Left lobe of liver (tissue), 2 donors: ENCODE measurements around the gene TMIE. TPM values are rescaled to one million over a fixed set of nuclear protein-coding genes. Genes with fewer than 3 reads are reported as not detected.

Source experiments
- ATAC-seq: fragments of 200-7000 bp; cut with Tn5 transposase; one replicate; pipeline ENCODE4 v1.9.1; 2020; ENCODE audit warnings: mild to moderate bottlenecking, moderate library complexity
- DNase-seq: peaks from one replicate; pipeline ENCODE4 v3.0.0-alpha.2; 2020; ENCODE audit warnings: low spot score
- total RNA-seq: library from RNA; stranded (reverse); gene quantifications from one replicate; pipeline ENCODE4 v1.2.1, GENCODE V29; 2021
- donor health status: DM: no; HTN: no; CAD: no; lungs with moderate emphysema.
- donor health status: DM: no; HTN: yes; CAD: no.

Gene TMIE
- total RNA-seq, 1 donor from 2014 or later = 0.33 TPM

DNA sequence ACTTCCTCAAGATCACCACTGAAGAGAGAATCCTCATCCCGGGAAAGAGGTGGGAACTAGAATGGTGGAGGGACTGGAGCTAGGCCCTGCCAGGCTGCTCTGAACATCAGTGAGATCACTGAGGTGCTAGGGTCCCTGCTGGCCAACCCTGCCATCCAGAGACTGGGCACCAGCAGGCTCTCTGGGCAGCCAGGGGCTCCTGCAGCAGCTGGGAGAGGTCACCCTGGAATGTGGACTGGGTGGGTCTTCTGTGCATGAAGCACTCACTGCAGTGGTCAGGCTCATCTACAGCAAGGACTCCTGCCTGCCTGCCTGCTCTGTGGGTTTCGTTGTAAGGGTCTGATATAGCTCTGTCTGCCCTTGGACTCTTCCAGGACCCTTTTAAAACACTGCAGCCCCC is 32.6 kb upstream of the TMIE start:
- no peak for DNase-seq

DNA sequence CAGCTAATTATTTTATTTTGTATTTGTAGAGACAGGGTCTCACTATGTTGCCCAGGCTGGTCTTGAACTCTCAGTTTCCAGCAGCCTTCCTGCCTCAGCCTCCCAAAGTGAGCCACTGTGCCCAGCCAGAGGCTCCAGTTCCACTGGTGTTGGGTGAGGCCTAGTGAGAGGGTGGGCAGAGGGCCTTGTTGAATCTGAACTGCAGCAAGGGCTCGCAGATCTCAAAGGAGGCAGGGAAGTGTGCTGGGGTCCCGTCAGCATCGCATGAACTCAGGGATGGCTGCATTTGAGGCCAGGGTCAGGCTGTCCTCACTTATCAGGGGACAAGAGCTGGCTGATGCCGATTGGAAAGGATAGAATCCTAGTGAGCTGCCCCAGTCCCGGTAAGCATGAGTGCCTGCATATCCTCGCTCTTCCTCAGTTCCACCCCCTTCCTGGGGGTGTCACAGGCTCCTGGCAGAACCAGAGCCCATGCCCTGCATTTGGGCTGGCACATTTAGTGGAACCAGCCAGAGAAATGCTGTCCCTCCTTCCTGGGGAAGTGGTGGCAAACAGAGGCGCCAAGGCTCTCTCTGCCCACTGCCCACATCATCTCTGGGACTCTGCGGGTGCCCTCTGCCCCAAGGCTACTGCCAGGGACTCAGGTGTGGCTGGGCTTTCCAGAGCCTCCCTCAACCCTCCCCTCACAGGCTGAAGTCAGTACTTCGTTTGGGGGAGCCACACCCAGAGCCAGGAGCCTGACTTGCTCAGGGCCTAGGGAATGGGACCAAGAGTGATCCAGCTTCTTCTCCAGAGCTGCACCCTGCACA is 31.8 kb upstream of the TMIE start:
- ATAC-seq (no peak), DNase-seq (peak; percentile 38)

More for the DNA sequence above, 32.6 kb upstream of the TMIE start:
- ATAC-seq = no peak

DNA sequence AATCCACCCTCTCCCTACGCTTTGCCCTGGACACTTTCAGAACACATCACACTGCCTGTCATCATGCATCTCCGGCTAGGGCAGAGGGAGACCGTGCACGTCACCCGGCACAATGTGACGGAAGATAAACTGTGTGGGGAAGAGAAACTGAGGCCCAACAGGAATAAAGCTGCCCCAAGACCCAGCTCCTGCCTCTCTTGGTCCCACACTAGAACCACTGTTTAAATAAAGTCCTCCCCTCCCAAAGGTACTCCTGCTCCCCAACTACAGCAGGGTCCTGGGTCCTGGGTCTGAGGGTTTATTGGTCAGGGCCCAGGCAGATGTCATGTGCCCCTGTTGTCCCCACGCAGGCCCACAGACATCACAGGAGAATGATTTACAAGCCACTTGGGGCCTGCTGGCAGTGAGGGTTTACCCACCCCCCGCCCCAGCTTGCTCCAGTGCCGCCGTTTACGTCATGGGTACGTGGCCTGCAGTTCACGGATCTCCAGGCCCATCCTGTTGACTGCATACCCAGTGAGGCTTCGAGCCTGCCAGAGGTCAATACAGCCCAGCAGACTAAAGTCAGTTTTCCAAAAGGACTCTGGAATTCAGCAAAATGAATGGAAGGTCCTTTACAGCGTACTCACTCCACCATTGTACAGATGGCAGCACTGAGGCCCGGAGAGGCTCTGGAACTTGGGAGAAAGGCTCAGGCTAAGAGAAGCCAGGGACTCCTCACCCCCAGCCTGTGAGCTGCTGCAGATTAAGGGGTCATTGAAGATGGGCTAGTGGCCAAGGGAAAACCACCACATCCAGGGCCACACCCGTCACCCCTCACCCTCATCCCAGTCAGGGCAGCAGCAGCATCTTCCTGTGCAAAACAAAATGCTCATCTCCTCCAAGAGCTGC is 30.9 kb upstream of the TMIE start:
- DNase-seq = peak; percentile 35

DNA sequence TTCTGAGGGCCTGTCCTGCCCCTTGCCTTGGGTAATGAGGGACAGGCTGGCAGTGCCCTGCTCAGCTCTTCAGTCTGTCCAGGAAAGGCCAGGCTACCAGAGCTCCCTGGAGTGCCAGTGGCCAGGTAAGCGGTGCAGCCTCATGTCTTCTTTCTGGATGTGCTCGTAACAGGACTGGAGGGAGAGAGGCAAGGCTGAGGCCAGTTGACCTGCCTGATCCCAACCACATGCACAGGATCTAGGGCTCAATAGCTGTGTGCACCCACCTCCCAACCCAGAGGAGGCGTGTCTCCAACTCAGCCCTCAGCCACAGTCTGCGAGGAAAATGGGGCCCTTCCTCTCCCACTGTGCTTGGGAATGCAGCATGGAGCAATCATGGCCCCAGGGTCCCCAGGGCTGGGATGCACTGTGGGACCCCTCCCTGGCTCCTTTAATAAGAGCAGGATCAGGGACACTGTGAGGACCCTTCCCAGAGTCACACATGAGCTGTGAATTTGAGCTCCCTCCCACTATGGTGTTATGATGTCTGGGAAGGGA is 30.2 kb upstream of the TMIE start:
- DNase-seq = peak; percentile 34
- no peak for ATAC-seq

More for the DNA sequence above, 30.9 kb upstream of the TMIE start:
- no peak for ATAC-seq

DNA sequence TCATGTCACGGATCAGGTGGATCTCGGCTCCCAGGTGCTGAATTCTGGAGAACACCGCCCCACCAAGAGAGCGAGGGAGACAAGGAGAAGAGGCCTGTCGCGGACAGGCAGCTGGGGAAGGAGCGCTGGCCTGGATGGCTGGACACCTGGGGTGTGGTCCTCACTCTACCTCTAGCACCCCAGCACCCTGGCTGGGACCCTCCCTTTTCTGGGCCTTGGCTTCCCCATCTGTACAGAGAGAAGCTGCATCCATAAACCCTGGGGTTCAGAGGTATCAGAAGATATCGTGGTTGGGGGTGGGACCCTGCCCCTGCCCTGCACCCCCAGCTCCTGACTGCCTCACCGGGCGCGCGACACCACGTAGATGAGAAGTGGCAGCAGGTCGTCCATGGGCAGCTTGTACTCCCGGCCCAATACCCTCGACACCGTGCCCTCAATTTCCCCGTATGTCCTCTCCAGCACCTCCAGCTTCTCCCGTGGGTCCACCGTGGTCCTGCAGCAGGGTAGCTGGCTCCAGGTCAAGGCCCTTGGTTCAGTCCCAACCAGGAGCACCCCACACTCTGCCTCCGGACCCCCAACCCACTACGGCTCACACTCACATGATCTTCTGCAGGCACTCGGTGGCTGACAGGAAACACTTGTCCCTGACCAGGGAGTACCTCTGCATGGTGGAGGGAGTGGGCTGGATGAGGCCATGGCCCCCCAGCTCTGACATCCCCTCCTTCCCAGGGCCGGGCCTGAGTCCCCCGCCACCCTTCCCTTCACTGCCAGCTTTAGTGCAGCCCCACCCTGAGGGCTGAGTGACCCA is 29.4 kb upstream of the TMIE start:
- DNase-seq (peak; percentile 38), ATAC-seq (no peak)

DNA sequence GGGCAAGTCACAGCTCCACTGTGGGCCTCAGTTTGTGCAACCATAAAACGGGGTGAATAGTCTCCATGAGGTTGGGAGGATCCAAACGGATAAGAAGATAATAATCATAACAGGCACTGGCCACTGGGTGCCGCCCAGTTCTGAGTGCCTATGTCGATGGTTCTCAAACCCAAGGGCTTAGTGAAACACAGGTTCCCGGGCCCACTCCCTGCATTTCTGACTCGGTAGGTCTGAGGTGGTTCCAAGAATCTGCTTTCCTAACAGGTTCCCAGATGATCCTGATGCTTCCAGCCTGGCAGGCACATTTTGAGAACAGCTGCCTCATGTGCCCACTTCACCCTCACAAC is 28.9 kb upstream of the TMIE start:
- DNase-seq = no peak
- ATAC-seq = no peak

DNA sequence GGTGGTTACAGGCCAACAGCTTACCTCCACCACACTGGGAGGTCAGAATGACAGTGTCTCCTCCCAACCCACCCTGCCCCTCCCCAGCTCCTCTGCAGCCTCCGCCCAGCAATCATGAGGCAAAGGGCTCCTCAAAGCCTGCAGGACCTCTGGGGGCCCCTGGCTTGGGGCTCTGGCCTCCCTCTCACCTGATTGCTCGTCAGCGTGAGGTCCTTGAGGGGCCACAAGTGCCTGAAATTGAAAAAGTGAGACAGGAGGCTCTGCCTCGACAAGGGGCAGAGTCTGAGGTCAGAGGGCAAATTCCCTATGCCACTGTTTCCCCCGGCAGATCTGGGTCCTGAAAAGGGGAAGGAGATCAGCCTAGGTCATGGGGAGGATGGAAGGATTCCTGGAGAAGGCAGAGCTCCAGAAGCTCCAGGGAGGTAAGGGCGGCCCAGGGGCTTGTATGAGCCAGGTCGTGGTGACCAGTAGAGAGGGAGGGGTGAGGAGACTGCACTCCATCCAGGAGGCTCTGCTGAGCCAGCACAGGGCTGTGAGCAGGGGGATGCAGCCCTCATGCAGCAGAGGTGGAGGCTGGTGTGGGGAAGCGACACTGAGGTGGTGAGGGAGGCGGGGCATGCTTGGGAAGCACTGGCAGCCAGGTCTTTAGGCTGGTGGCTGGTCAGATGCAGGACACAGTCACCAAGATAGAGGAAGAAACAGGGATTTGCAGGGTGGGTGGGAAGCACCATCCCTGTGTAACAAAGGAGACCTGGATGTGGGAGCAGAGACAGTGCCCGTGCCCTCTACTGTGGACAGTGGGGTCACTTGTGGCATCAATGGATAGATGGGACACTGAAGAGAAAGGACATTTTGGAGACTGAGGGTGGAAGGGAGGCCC is 27.8 kb upstream of the TMIE start:
- DNase-seq = peak; percentile 29
- ATAC-seq = no peak

DNA sequence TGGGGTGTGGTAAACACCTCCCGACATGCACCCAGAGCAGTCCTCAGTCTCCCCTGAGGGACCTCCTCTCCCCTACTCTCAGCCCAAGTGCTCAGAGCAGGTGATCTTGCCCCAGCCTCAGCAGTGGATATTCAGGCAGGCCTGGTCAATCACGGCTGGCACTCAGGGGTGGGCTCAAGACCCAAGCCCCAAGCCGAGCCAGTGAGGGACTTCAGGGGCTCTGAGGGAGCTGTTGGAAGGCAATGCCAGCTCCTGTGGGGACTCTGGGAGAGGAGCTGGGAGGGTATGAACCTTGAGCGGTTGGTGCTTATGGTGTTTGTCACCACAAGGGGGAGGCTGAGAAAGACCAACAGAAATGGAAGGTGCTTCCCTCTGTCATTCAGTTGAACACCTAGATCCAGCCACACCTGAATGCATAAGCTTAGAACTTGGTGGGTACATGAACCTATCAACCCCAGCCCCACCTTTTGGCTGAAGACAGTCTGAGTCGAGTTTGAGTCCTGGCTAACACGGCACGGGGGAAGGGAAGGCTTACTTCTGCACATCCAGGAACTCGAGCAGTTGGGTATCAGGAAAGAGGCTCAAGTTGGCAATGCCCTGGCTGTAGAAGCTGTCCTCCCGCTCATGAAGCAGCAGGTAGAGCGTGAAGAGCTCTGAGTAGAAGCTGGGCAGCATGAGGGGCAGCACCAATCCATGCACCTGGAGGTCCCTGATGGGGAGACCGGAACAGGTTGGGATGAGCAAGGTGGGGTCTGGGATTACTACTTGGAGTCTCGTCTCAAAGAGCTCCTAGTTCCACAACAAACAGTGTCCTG is 27.0 kb upstream of the TMIE start:
- ATAC-seq (no peak), DNase-seq (peak; percentile 40)

DNA sequence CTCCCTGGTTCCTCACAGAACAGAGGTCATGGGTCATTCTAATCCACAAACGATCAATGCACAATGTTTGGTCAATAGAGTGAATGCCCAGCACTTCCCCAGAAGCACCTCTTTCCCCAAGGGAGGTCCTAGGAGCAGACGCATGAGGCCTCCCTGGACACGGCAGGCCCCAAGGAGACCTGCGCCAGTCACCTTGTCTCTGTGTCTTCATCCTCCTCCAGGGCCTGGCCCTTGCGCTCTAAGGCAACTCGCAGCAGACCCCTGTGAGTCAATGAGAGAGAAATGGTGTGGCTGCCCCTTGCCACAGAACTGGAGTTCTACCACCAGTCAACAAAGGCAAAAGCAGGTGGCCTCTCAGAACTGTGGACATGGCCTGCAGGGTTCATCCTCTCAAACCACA is 25.8 kb upstream of the TMIE start:
- no peak for ATAC-seq
- no peak for DNase-seq

DNA sequence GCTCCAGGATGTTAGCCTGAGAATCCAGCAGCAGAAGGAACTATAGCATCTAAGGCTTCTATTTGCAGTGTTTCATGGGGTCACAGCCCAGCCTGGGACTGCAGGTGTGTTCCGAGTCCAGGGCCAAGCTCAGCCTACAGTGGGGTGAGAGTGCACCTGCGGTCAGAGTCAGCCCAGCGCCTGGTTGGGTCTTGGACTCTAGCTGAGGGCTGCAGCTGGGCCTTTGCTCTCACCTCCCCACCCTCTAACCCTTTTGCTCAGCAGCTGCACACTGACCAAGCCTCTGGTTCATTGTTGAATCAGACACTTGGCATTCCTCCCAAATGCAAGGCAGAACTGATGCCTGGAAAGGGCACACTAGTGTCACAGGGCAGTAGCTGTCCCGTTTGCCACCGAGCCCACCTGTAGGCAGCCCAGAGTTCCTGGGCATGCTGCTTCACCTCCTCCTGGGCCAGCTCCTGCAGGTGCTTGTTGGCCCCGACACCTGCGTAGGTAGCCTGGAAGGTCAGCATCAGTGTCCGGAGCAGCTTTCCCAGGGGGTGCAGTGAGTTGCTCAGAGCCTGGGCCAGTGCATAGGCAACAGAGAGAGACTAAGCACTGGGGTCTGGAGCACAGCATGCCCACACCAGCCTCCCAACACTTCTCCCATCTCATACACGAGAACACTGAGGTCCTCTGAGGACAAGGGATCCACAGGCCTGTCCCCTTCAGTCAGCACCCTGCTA is 25.2 kb upstream of the TMIE start:
- peak; percentile 84 for ATAC-seq
- DNase-seq = peak; percentile 68

DNA sequence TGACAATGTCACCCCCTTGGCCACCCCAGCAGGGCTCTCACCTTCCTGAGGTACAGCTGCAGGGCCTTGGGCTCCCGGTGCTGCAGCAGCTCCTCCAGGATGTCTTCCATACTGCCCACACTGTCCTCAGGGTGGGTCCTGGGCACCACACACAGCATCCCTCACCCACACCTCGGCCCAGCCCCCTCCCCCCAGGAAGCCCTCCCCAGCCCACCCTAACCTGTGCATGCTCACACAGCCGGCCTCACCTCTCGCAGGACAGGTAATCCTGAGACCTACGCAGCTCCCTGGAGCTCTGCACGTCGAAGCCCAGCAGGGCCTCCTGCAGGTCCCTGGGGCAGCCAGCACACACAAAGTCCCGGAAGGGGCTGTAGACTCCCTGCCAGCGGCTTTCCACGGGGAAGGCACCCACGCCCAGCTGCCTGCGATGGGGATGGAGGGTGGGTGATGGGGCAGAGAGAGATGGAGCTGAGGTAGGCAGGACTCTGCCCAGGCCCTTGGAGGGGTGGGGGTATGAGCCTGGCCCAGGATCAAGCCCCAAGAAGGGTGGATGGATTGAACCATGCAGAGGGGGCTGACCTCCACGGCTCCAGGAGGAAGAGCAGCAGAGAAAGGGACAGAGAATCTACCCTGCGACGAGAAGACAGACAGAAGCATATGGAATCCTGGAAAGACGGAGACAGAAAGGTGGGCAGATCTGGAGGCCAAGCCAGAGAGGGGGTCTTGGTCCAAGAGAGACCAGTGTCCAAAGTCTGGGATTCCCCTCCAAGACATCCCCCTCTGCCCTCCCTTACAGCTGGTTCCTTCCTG is 24.4 kb upstream of the TMIE start:
- DNase-seq (no peak), ATAC-seq (no peak)

DNA sequence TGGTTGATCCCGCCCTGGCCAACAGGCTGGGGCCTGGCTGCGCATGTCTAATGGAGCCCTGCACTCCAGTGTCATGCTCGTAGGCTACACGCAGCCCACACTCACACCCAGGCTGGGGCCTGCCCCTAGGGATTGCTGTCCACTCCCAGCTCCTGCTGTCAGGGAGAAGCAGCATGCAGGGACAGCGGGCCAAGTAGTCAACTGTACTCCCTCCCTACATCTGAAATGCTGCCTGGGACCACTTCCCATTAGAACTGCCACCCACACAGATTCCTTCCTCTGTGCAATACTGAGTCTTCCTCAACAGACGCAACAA is 23.8 kb upstream of the TMIE start:
- DNase-seq (no peak), ATAC-seq (peak; percentile 10)

DNA sequence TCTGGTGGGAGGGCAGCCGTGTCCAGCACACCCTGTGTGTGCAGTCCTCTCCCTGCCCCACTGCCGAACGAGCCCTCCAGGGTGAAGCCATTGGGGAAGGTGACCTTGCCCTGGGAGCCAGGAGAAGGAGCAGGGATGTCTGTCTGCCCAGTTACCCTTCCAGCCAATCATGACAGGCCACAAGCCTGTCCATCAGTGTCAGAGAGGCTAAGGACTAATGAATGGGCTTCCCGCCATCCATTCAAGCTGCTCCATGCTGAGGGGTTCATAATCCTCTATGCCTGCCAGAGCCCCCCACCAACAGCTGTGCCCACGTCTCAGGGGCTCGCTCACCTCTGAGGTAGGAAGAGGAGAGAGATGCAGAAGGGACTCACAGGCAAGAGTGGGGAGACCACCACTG is 22.9 kb upstream of the TMIE start:
- DNase-seq = no peak
- no peak for ATAC-seq

DNA sequence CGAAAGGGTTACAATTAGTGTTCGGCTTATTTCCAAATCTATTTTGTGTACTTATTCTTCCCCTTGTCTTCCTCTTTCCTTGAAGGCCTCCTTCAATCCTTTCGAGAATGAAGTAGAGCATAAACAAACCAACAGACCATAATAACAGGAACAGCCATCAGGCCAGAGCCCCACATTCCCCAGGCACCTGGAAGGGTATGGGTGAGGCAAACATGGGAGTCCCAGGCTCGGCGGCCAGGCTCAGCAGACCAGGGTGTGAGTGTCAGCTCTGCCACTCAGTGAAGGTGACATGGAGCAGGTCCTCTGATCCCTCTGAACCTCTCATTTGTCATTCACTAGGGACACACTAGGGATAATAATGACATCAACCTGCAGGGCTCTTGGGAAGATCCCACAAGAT is 21.5 kb upstream of the TMIE start:
- no peak for ATAC-seq
- DNase-seq = no peak

DNA sequence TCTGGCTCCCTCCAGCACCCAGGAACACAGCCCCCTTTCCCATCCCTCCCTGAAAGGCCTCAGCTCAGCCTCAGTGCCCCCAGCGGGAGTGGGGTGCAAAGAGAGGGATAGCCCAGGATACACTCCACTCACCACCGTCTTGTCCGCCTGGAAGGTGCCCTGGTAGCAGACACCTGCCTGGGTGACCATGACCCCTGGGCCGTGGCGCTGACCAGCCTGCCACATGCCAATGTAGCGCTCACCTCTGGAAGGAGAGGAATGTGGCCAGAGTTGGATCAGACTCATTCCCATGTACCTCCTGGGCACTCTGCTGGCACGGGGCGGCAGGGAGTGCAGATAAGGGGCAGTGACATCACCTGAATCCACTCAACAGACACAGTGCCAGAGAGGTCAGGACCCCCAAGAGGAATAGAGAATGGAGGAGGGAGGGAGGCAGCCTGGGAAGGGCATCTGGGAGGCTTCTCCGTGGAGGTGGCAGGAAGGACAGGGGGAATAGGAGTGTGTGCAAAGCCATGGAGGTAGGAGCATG is 20.8 kb upstream of the TMIE start:
- DNase-seq (no peak), ATAC-seq (no peak)

DNA sequence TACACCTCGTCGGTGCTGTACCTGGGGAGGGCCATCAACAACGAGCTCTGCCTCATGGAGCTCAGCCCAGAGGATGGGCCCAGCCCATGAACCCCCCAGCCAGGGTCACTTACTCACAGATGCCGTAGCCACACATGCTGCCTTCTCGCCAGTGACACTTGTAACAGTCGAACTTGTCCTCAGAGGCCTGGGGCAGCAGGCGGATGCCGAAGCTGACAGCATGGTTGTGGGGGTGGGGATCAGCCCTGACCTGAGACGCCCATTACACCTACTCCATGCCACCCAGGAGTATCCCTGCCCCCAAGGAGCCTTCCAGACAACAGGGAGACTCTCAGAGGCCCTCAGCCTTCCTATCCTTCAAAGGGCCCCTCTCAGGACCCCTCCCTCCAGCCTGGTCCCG is 19.8 kb upstream of the TMIE start:
- DNase-seq (no peak), ATAC-seq (no peak)

DNA sequence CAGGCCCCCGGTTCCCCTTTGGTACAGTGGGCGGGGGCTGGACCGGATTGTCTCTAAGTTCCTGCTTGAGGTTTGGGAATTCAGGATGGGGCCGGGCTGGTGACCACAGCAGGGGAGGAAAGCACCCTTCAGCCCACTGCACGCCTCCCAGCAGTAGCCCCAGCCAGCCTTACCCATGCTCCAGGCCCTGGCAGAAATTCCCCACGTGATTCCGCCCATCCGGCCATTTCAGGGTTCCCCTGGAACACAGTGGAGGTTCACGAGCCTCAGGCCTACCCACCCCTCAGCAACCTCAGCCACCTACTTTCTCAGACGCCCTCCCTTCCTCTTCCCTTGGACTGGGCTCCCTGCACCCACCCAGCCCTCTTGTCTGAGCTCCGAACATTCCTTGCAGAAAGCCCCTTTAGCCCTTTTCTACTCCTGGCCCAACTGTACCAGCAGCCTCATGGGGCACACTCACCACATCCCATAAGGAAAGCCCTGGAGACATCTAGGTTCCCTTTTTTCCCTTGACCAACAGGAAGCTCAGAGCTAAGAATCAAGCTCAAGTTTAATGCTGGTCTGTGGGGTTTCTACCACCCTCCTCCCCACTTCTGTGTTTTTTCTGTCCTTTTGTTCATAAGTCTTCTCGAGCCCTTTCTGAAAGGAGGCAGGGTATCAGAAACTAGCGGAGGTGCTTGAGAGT is 19.2 kb upstream of the TMIE start:
- DNase-seq (no peak), ATAC-seq (no peak)
